Gastrocnemius medialis (tissue), 4 donors: ENCODE measurements around the gene NAGA. TPM values are rescaled to one million over a fixed set of nuclear protein-coding genes. Genes with fewer than 3 reads are reported as not detected.
A peak's percentile ranks its signal among the peaks of the same experiment; 100 is the strongest.

Experiments
- ATAC-seq, 2 donors: fragments of 150-250 bp; one replicate each; pipeline ENCODE4 v1.9.1; 2016
- DNase-seq, 2 donors: peaks; one replicate each; pipeline ENCODE4 v3.0.0-alpha.2; 2019
- H3K27ac ChIP-seq, 4 donors: fragments of 200-600 bp; sonication (generic); 1 replicate in 1 of 4; 2 replicates in 3 of 4; pipeline ENCODE4 v1.5.1; 2016 to 2018; ENCODE audit warnings: mild to moderate bottlenecking in 2 of 4, moderate library complexity in 1 of 4
- H3K27me3 ChIP-seq, 3 donors: fragments of 200-600 bp; sonication (generic) in 2 of 3; 1 replicate in 1 of 3; 2 replicates in 2 of 3; pipeline versions ENCODE4 v1.5.1 to v1.6.0; 2016 to 2019; ENCODE audit warnings: mild to moderate bottlenecking in 1 of 3, moderate library complexity in 1 of 3
- H3K36me3 ChIP-seq, 2 donors: fragments of 200-600 bp; sonication (generic) in 1 of 2; one replicate each; pipeline ENCODE4 v1.5.1; 2017 to 2018
- H3K4me1 ChIP-seq, 2 donors: fragments of 200-600 bp; sonication (generic) in 1 of 2; one replicate each; pipeline ENCODE4 v1.5.1; 2016 to 2017; ENCODE audit warnings: mild to moderate bottlenecking in 2 of 2
- H3K4me3 ChIP-seq, 4 donors: fragments of 200-600 bp; sonication (generic) in 3 of 4; 1 replicate in 1 of 4; 2 replicates in 3 of 4; pipeline ENCODE4 v1.5.1; 2016 to 2019; ENCODE audit warnings: mild to moderate bottlenecking in 2 of 4
- H3K9me3 ChIP-seq, 3 donors: fragments of 200-600 bp; sonication (generic) in 2 of 3; 1 replicate in 1 of 3; 2 replicates in 2 of 3; pipeline ENCODE4 v1.5.1; 2016 to 2019
- POLR2A ChIP-seq, 2 donors: fragments of 450-650 bp; IDR thresholded peaks; one replicate each; pipeline ENCODE4 v1.6.1; 2017; ENCODE audit warnings: antibody characterized with exemption in 2 of 2, mild to moderate bottlenecking in 2 of 2, moderate library complexity in 2 of 2
- in situ Hi-C, 4 donors: fragments of 200-750 bp; cut with MboI; loops; one replicate each; pipeline versions ENCODE4 v1.15.0 to v1.8.0; 2017; ENCODE audit warnings: low sequenced_read_pairs in 4 of 4
- intact Hi-C: fragments of 100-400 bp; cut with DNase I; formaldehyde crosslinking; loops from one replicate; pipeline ENCODE4 v1.15.1; 2023; ENCODE audit warnings: low total_unique reads
- total RNA-seq, 4 donors: library from RNA; depleted of rRNA; stranded (reverse); fragments of >200 nt; gene quantifications; one replicate each; pipeline versions ENCODE4 v1.1.0 to v1.2.3, GENCODE V29; 2016
- TF ChIP-seq, protein P1 (sequence below), 5 experiments: fragments of 450-650 bp in 3 of 5; fragments of 200-600 bp in 2 of 5; sonication (generic) in 2 of 5; IDR thresholded peaks in 4 of 5; conservative IDR thresholded peaks in 1 of 5; 1 replicate in 4 of 5; 2 replicates in 1 of 5; pipeline ENCODE4 v1.5.1; 2016 to 2019; ENCODE audit warnings: antibody characterized with exemption in 5 of 5, mild to moderate bottlenecking in 3 of 5, moderate library complexity in 3 of 5

The NAGA gene
- total RNA-seq, 4 donors from 2014 or later, result 8.7 to 14.1 (median 11.9) TPM

DNA sequence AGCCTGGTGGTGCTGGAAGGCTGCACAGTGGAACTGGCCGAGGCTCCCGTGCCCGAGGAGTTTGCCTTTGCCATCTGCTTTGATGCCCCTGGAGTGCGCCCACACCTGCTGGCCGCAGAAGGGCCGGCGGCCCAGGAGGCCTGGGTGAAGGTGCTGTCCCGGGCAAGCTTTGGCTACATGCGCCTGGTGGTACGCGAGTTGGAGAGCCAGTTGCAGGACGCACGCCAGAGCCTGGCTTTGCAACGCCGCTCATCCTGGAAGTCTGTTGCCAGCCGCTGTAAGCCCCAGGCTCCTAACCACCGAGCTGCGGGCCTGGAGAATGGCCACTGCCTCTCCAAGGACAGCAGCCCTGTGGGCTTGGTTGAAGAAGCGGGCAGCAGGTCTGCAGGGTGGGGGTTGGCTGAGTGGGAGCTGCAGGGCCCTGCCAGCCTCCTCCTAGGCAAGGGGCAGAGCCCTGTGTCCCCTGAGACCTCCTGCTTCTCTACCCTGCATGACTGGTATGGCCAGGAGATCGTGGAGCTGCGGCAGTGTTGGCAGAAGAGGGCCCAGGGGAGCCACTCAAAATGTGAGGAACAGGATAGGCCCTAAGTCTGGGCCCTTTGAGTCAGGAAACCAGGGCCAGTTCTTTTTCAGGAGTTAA, 7.0 kb upstream of the NAGA start:
- Histone ChIP-seq H3K4me3 (no peak overlapping the region), H3K27me3 (no peaks in the 10 kb centered on the region), H3K4me1 (peaks cover 21 to 43% of the 10 kb centered on the region in 2 donors), H3K9me3 (no peaks in the 10 kb centered on the region), H3K27ac (peak overlapping the region; percentile 95 to 100 (median 100)), H3K36me3 (peaks cover 0 to 6% of the 10 kb centered on the region in 2 donors)
- ATAC-seq (no peak), DNase-seq (no peak)
- intact Hi-C loops, result loop anchor here (2.0 to 10.0 kb wide), 2 partner anchors 245 to 983 kb away; partner anchors contain the start of genes EP300 and SREBF2
- in situ Hi-C loops, result loop anchor here in 1 of 4 donors (25.0 kb wide), 1 partner anchor 360 kb away; the partner anchor contains the start of gene NFAM1
- TF ChIP-seq, protein P1, sequence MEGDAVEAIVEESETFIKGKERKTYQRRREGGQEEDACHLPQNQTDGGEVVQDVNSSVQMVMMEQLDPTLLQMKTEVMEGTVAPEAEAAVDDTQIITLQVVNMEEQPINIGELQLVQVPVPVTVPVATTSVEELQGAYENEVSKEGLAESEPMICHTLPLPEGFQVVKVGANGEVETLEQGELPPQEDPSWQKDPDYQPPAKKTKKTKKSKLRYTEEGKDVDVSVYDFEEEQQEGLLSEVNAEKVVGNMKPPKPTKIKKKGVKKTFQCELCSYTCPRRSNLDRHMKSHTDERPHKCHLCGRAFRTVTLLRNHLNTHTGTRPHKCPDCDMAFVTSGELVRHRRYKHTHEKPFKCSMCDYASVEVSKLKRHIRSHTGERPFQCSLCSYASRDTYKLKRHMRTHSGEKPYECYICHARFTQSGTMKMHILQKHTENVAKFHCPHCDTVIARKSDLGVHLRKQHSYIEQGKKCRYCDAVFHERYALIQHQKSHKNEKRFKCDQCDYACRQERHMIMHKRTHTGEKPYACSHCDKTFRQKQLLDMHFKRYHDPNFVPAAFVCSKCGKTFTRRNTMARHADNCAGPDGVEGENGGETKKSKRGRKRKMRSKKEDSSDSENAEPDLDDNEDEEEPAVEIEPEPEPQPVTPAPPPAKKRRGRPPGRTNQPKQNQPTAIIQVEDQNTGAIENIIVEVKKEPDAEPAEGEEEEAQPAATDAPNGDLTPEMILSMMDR (IDR thresholded peaks at IDR 0.05 in 4 of 5, conservative IDR thresholded peaks at IDR 0.05 in 1 of 5), result no peak
- TF ChIP-seq POLR2A (IDR thresholded peaks at IDR 0.05), result no peak

DNA sequence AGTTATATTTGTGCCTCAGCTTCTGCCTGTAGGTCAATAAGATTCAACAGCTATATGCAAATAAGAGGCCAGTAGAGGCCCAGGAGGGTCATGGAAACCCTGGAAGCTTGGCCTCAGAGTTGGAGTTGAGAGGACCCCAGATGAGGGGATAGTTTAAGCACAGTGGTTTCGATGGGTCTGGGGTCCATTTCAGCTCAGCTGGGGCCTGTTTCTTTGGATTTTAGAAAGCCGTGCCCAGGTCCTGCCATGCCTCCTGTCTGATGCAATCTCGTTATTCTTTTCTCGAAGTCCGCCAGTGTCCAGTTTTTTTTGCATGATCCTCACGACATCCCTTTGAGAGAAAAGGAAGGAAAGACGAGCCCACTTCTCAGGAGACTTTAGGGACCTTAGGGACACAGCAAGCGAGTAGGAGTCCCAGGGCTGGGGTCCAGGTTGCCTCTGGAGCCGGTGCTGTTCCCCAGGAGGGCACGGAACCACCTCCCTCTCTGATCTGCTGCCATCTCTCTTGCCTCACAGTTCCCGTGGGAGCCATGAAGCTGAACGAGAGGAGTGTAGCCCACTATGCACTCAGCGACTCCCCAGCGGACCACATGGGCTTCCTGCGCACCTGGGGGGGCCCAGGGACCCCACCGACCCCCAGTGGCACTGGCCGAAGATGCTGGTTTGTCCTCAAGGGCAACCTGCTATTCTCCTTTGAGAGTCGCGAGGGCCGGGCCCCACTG, 6.3 kb upstream of the NAGA start:
- peaks cover 19 to 39% of the 10 kb centered on the region in 2 donors for H3K4me1 ChIP-seq
- H3K27me3 ChIP-seq, result no peaks in the 10 kb centered on the region
- peak overlapping the region in 1 of 4 donors; percentile 95 for H3K27ac ChIP-seq
- H3K36me3 ChIP-seq, result no peaks in the 10 kb centered on the region
- no peaks in the 10 kb centered on the region for H3K9me3 ChIP-seq
- H3K4me3 ChIP-seq, result no peak overlapping the region
- no peak for TF ChIP-seq POLR2A (IDR thresholded peaks at IDR 0.05)
- TF ChIP-seq, protein P1 (IDR thresholded peaks at IDR 0.05 in 4 of 5, conservative IDR thresholded peaks at IDR 0.05 in 1 of 5), result no peak
- intact Hi-C loops (loop anchor here (10.0 kb wide), 1 partner anchor 982 kb away; the partner anchor contains the start of gene EP300), in situ Hi-C loops (loop anchor here in 1 of 4 donors (25.0 kb wide), 1 partner anchor 360 kb away; the partner anchor contains the start of gene NFAM1)
- DNase-seq, result no peak
- ATAC-seq, result no peak

DNA sequence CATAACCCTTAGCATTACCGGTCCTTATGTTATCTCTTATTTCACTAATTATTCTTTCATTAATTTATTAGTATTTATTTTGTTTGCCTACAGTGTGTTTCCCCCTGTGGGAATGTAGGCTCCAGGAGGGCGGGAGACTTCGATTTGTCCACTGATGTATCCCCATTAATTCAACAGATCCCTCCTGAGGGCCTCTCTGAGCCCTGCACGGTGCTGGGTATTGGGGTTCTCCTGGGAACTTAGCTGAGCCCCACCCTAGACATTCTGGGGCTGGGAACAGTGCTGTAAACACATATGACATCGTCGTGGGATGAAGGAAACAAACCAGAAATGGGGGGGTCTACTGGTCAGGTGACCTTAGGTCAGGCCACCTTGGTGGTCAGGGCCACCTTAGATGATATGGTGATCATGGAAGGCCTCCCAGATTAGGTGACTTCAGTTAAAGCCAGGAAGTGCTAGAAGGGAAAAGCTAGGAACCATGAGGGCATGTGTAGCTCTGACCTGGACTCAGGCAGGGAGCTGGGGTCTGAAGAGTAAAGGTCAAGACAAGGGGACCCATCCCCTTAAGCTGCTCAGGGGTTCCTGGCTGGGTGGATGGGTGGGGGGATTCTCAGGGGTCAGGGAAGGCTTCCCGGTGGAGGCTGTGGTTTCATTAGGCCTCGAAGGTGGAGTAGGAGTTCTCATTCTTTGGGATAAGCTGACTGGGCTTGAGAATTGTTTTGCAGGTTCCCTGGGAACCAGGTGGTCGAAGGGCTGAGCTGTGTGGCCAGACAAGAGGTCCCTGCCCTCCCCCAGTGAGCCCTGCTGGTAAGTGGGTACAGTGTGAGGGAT, 4.4 kb upstream of the NAGA start:
- H3K9me3 ChIP-seq, result no peaks in the 10 kb centered on the region
- H3K36me3 ChIP-seq, result no peaks in the 10 kb centered on the region
- in situ Hi-C loops (loop anchor here in 1 of 4 donors (25.0 kb wide), 1 partner anchor 362 kb away; the partner anchor contains the start of gene NFAM1), intact Hi-C loops (loop anchor here (5.0 to 10.0 kb wide), 2 partner anchors 292 to 980 kb away; partner anchors contain the start of gene EP300)
- peaks cover 16 to 34% of the 10 kb centered on the region in 2 donors for H3K4me1 ChIP-seq
- H3K4me3 ChIP-seq, result peak overlapping the region; percentile 57 to 75 (median 70)
- peak overlapping the region; percentile 68 to 84 (median 80) for H3K27ac ChIP-seq
- DNase-seq, result no peak
- ATAC-seq, result no peak
- TF ChIP-seq, protein P1 (IDR thresholded peaks at IDR 0.05 in 4 of 5, conservative IDR thresholded peaks at IDR 0.05 in 1 of 5), result no peak
- TF ChIP-seq POLR2A (IDR thresholded peaks at IDR 0.05), result no peak
- H3K27me3 ChIP-seq, result no peaks in the 10 kb centered on the region

DNA sequence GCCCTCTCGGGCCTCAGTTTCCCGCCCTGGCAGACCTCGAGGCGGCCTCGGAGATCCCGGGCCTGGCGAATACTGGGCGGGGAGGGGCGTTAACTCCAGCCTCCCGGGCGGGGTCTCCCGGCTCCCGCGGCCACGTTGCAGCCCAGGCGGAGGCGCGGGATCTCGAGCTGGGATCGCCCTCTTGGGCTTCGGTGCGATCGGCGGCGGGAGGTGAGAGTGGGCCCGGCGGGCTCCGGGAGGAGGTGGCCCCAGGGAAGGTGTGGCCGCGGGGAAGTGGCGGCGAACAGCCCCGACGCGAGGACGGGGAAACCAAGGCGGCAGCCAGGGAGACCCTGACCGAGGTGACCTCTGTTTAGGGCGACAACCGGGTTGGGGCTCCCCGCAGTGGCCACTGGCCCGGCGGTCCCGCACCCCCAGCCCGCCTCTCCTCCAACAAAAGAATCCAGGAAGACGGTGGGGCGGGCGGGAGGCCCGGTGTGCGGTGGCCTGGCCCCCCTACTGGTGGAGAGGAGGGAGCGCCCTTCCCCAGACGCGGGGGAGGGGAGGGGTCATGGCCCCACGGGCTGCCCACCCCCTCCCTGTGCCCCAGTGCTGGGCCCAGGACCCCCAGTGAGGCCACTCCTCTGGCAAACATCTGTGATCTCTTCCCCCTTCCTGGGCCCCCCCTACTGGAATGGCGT, 3.7 kb upstream of the NAGA start, which contains the start of gene PHETA2:
Gene PHETA2 (plus strand): TSS at position 117 of the 680 bp plus-strand sequence. CDS start 3,046 bp downstream, outside the sequence.
- peak within 1 kb of the TSS; percentile 57 to 75 (median 70) for H3K4me3 ChIP-seq
- peaks cover 21 to 40% of the 10 kb centered on the region in 2 donors for H3K4me1 ChIP-seq
- H3K36me3 ChIP-seq, result no peaks in the 10 kb centered on the region
- ATAC-seq (no peak), DNase-seq (no peak)
- intact Hi-C loops, result loop anchor here (5.0 to 10.0 kb wide), 2 partner anchors 293 to 979 kb away; partner anchors contain the start of gene EP300
- no peak for TF ChIP-seq POLR2A (IDR thresholded peaks at IDR 0.05)
- TF ChIP-seq, protein P1 (IDR thresholded peaks at IDR 0.05 in 4 of 5, conservative IDR thresholded peaks at IDR 0.05 in 1 of 5), result peak in 3 of 5 experiments; percentile 38 to 43 (median 41)
- H3K27ac ChIP-seq, result peak within 1 kb of the TSS; percentile 68 to 84 (median 80)
- no peaks in the 10 kb centered on the region for H3K27me3 ChIP-seq
- H3K9me3 ChIP-seq, result no peaks in the 10 kb centered on the region
- in situ Hi-C loops, result no loop called here
